HepG2 (cell line): ENCODE measurements around the gene SESN2. TPM values are rescaled to one million over a fixed set of nuclear protein-coding genes. Genes with fewer than 3 reads are reported as not detected.

Experiments used
- ARID2 ChIP-seq: sonication (generic); formaldehyde crosslinking; IDR thresholded peaks from 2 replicates; pipeline ENCODE4 v1.8.1; 2022; ENCODE audit warnings: mild to moderate bottlenecking, missing genetic modification reagents, borderline replicate concordance
- HNRNPL ChIP-seq: fragments of 200-400 bp; formaldehyde crosslinking; IDR thresholded peaks from 2 replicates; pipeline ENCODE4 v1.6.1; 2017; ENCODE audit warnings: mild to moderate bottlenecking, low read depth, low read length
- IKZF1 ChIP-seq: fragments of 450-650 bp; IDR thresholded peaks from 2 replicates; pipeline ENCODE4 v1.7.1; 2016
- TCF7 ChIP-seq: sonication (generic); IDR thresholded peaks from 2 replicates; pipeline ENCODE4 v1.6.1; 2016; ENCODE audit warnings: antibody characterized with exemption, low read depth
- U2AF1 ChIP-seq: fragments of 200-400 bp; formaldehyde crosslinking; optimal IDR thresholded peaks from 2 replicates; pipeline ENCODE3; 2017; ENCODE audit warnings: mild to moderate bottlenecking, low read depth, low read length
- ZSCAN30 ChIP-seq: sonication (generic); formaldehyde crosslinking; IDR thresholded peaks from 2 replicates; pipeline ENCODE4 v1.5.0; 2020; ENCODE audit warnings: mild to moderate bottlenecking, missing genetic modification reagents
- ZSCAN31 ChIP-seq: sonication (generic); formaldehyde crosslinking; IDR thresholded peaks from 2 replicates; pipeline ENCODE4 v1.5.0; 2020; ENCODE audit warnings: low read depth, mild to moderate bottlenecking, missing genetic modification reagents
- polyA plus RNA-seq, 8 experiments: library from polyadenylated mRNA; depleted of rRNA in 3 of 8; stranded (reverse) in 7 of 8; unstranded in 1 of 8; fragments of >200 nt; fragmentation: Illumina TruSeq in 4 of 8; extraction: Trizol in 4 of 8; gene quantifications; 2 replicates each; pipeline versions ENCODE4 v1.2.1 to v1.2.3, GENCODE V29; 2011 to 2016; ENCODE audit warnings: low read depth in 4 of 8, missing spikeins in 1 of 8, mixed read lengths in 1 of 8; ENCODE audit not compliant: insufficient read depth in 1 of 8
- total RNA-seq, 5 experiments: library from RNA; depleted of rRNA; stranded (reverse); fragments of >200 nt; fragmentation: Illumina TruSeq; extraction: Trizol; gene quantifications; 2 replicates each; pipeline ENCODE4 v1.2.3, GENCODE V29; 2016; ENCODE audit warnings: low read depth in 1 of 5
- TF ChIP-seq, protein P1 (sequence below): sonication (generic); formaldehyde crosslinking; IDR thresholded peaks from 2 replicates; pipeline ENCODE4 v1.4.0; 2020; ENCODE audit warnings: mild to moderate bottlenecking, missing genetic modification reagents
- TF ChIP-seq, protein P2 (sequence below): sonication (generic); formaldehyde crosslinking; IDR thresholded peaks from 2 replicates; pipeline ENCODE4 v1.5.0; 2020; ENCODE audit warnings: missing genetic modification reagents, mild to moderate bottlenecking, borderline replicate concordance
- TF ChIP-seq, protein P3 (sequence below): conservative IDR thresholded peaks from 2 replicates; pipeline ENCODE4 v1.6.1; 2018; ENCODE audit warnings: missing genetic modification reagents
- TF ChIP-seq, protein P4 (sequence below): sonication (generic); formaldehyde crosslinking; IDR thresholded peaks from 2 replicates; pipeline ENCODE4 v1.5.1; 2020; ENCODE audit warnings: missing genetic modification reagents, mild to moderate bottlenecking, borderline replicate concordance
- TF ChIP-seq, protein P5 (sequence below): IDR thresholded peaks from 2 replicates; pipeline ENCODE4 v1.6.1; 2016

Gene SESN2
- total and polyA plus RNA-seq, 2 of the 13 experiments (the other 11 are each of a cell fraction or from before 2014, with no cell fraction given) = 13.2 to 19.1 TPM

DNA sequence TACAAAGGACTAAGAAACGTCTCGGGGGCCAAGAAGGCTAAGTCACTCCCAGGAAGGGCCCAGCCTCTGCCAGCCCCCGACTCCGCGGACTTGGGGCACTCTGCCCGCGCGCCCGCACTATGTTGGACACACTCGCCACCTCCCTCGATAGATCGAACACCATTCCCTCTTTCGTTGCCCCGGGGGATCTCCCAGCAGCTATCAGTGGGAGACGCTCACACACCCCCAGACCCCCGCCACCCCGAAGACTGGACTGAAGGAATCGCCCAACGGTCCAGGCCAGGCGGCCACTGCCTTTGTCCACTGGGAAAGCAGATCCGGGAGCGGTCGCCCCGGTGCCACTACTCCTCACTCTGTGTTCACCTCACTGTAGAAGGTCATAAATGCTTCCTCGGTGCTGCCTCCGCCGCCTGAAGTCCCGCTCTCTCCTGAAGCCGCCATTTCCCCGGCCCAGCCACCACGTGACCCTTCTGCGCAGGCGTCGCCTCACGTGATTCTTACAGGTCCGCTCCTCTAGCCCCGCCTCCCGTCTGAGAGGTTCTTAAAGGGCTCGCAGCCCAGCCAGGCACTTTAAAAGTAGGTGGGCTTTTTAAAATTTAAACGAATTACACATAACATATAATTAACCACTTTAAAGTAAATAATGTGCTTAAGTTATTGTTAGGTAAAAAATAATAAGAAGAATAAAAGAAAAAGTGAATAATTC, 26.6 kb upstream of the SESN2 start, which contains the start of gene DNAJC8 (continued):
- TF ChIP-seq, protein P1, sequence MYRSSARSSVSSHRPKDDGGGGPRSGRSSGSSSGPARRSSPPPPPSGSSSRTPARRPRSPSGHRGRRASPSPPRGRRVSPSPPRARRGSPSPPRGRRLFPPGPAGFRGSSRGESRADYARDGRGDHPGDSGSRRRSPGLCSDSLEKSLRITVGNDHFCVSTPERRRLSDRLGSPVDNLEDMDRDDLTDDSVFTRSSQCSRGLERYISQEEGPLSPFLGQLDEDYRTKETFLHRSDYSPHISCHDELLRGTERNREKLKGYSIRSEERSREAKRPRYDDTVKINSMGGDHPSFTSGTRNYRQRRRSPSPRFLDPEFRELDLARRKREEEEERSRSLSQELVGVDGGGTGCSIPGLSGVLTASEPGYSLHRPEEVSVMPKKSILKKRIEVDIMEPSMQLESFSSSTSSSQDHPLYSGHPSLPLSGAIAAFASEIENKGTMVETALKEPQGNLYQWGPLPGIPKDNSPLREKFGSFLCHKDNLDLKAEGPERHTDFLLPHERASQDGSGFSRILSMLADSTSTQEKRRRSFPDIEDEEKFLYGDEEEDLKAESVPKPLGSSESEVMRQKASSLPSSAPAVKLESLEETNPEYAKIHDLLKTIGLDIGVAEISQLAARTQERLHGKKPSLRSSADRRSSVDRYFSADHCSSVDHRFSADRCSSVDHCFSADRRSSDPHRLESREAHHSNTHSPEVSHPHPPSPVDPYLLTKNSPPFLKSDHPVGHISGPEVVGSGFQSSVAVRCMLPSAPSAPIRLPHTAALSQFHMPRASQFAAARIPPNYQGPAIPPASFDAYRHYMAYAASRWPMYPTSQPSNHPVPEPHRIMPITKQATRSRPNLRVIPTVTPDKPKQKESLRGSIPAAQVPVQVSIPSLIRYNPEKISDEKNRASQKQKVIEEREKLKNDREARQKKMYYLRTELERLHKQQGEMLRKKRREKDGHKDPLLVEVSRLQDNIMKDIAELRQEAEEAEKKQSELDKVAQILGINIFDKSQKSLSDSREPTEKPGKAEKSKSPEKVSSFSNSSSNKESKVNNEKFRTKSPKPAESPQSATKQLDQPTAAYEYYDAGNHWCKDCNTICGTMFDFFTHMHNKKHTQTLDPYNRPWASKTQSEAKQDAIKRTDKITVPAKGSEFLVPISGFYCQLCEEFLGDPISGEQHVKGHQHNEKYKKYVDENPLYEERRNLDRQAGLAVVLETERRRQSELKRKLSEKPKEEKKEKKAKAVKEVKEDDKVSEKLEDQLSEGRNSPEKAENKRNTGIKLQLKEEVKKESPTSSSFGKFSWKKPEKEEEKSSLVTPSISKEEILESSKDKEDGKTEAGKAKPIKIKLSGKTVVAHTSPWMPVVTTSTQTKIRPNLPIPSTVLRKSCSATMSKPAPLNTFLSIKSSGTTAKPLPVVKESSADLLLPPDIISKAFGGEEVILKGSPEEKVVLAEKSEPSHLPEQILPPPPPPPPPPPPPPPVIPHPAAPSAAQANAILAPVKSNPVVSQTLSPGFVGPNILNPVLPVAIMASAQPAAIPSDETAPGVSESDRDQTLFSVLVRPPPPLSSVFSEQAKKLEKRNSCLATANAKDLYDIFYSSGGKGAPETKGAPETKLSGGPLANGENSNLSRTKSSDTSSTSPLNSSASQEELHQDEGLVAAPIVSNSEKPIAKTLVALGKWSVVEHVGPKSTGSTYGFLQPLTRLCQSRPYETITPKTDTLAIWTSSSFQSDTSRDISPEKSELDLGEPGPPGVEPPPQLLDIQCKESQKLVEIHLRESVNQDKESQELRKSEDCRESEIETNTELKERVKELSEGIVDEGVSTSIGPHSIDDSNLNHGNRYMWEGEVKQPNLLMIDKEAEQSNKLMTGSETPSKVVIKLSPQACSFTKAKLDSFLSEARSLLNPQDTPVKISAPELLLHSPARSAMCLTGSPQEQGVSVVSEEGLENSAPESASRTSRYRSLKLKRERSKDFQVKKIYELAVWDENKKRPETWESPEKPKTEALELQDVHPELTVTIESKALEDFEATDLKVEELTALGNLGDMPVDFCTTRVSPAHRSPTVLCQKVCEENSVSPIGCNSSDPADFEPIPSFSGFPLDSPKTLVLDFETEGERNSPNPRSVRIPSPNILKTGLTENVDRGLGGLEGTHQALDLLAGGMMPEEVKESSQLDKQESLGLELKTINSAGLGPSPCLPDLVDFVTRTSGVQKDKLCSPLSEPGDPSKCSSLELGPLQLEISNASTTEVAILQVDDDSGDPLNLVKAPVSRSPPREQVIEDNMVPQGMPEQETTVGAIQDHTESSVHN (CRISPR knock-in tag) = 0 out of 2 replicates have a peak, but pooled peaks have one; percentile 67
- TF ChIP-seq U2AF1 = no peak
- peak; percentile 43 for TF ChIP-seq ZSCAN31
- no peak for TF ChIP-seq ZSCAN30 (CRISPR knock-in tag)
- TF ChIP-seq, protein P2, sequence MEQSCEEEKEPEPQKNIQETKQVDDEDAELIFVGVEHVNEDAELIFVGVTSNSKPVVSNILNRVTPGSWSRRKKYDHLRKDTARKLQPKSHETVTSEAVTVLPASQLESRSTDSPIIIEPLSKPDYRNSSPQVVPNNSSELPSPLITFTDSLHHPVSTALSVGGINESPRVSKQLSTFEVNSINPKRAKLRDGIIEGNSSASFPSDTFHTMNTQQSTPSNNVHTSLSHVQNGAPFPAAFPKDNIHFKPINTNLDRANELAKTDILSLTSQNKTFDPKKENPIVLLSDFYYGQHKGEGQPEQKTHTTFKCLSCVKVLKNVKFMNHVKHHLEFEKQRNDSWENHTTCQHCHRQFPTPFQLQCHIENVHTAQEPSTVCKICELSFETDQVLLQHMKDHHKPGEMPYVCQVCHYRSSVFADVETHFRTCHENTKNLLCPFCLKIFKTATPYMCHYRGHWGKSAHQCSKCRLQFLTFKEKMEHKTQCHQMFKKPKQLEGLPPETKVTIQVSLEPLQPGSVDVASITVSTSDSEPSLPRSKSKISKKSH = peak; percentile 45; the same call in 1 of the 2 replicates
- TF ChIP-seq, protein P3, sequence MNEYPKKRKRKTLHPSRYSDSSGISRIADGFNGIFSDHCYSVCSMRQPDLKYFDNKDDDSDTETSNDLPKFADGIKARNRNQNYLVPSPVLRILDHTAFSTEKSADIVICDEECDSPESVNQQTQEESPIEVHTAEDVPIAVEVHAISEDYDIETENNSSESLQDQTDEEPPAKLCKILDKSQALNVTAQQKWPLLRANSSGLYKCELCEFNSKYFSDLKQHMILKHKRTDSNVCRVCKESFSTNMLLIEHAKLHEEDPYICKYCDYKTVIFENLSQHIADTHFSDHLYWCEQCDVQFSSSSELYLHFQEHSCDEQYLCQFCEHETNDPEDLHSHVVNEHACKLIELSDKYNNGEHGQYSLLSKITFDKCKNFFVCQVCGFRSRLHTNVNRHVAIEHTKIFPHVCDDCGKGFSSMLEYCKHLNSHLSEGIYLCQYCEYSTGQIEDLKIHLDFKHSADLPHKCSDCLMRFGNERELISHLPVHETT (CRISPR knock-in tag) = no peak
- TF ChIP-seq, protein P4, sequence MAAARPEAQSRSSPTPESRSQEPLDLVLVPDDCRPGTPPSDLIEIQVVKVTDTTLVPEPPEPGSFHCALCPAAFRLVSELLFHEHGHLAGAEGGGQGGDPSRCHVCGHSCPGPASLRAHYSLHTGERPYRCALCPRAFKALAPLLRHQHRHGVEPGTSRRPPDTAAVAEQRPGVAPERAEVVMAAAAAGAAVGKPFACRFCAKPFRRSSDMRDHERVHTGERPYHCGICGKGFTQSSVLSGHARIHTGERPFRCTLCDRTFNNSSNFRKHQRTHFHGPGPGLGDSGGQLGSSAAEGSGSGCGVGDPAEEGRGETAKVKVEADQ = no peak
- TF ChIP-seq TCF7 = no peak
- TF ChIP-seq, protein P5, sequence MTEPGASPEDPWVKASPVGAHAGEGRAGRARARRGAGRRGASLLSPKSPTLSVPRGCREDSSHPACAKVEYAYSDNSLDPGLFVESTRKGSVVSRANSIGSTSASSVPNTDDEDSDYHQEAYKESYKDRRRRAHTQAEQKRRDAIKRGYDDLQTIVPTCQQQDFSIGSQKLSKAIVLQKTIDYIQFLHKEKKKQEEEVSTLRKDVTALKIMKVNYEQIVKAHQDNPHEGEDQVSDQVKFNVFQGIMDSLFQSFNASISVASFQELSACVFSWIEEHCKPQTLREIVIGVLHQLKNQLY (CRISPR knock-in tag) = peak; percentile 60; the same call in 1 of the 2 replicates
- TF ChIP-seq ARID2 (CRISPR knock-in tag) = no peak
- no peak for TF ChIP-seq IKZF1
- no peak for TF ChIP-seq HNRNPL
